SK-N-SH (cell line): ENCODE data around the gene NPEPL1. TPM values are rescaled to one million over a fixed set of nuclear protein-coding genes. Genes with fewer than 3 reads are reported as not detected.

Experiments used
- CTCF ChIA-PET: fragments of 300-600, 350-600 bp; formaldehyde crosslinking; extraction: SDS; loops from one replicate; lab custom pipeline; 2021; lab: Yijun Ruan, JAX
- POLR2A ChIA-PET: fragments of 350-600 bp; sonication (Branson Sonifier 250); formaldehyde crosslinking; extraction: SDS; loops from one replicate; lab custom pipeline; 2020; ENCODE audit warnings: antibody characterized with exemption, inconsistent platforms; lab: Yijun Ruan, JAX
- DNase-seq: peaks from one replicate; pipeline ENCODE4 v3.0.0; 2012
- H2AFZ ChIP-seq: fragments of 200-600 bp; sonication (generic); 2 replicates; pipeline ENCODE4 v1.8.1; 2016; ENCODE audit warnings: antibody characterized with exemption, mild to moderate bottlenecking, low read depth
- H3F3A ChIP-seq: fragments of 200-600 bp; sonication (generic); replicated peaks from 2 replicates; pipeline ENCODE3; 2016; ENCODE audit warnings: antibody characterized with exemption, mild to moderate bottlenecking; ENCODE audit not compliant: insufficient read depth
- H3K27ac ChIP-seq, 2 experiments: fragments of 200-500 bp in 1 of 2; fragments of 200-600 bp in 1 of 2; sonication (Bioruptor generic) in 1 of 2; sonication (generic), shearing (Covaris generic) in 1 of 2; 2 replicates each; pipeline versions ENCODE4 v1.5.1 to v1.6.1; 2014 to 2016; ENCODE audit warnings: low read depth in 2 of 2, inconsistent platforms in 1 of 2, low read length in 1 of 2, mild to moderate bottlenecking in 1 of 2, mixed read lengths in 1 of 2
- H3K27me3 ChIP-seq: fragments of 200-600 bp; sonication (generic), shearing (Covaris generic); 2 replicates; pipeline ENCODE4 v1.6.1; 2016; ENCODE audit warnings: mixed run types; ENCODE audit not compliant: insufficient read depth
- H3K36me3 ChIP-seq, 2 experiments: fragments of 200-500 bp in 1 of 2; fragments of 200-600 bp in 1 of 2; sonication (Bioruptor generic) in 1 of 2; sonication (generic) in 1 of 2; replicated peaks in 1 of 2; 2 replicates each; pipeline versions ENCODE3 to v1.5.1; 2014 to 2016; ENCODE audit warnings: low read length in 1 of 2, mild to moderate bottlenecking in 1 of 2; ENCODE audit not compliant: insufficient read depth in 2 of 2, control insufficient read depth in 1 of 2
- H3K4me1 ChIP-seq, 2 experiments: fragments of 200-500 bp in 1 of 2; fragments of 200-600 bp in 1 of 2; sonication (Bioruptor generic) in 1 of 2; sonication (generic), shearing (Covaris generic) in 1 of 2; 2 replicates each; pipeline versions ENCODE4 v1.5.1 to v1.6.1; 2014 to 2016; ENCODE audit warnings: low read depth in 1 of 2, low read length in 1 of 2, mixed run types in 1 of 2; ENCODE audit not compliant: insufficient read depth in 2 of 2, control insufficient read depth in 1 of 2
- H3K4me2 ChIP-seq: fragments of 200-600 bp; sonication (generic), shearing (Covaris generic); 2 replicates; pipeline ENCODE4 v1.6.1; 2017; ENCODE audit warnings: mixed run types
- H3K4me3 ChIP-seq, 2 experiments: fragments of 200-500 bp in 1 of 2; fragments of 200-600 bp in 1 of 2; sonication (Bioruptor generic) in 1 of 2; sonication (generic), shearing (Covaris generic) in 1 of 2; 2 replicates each; pipeline versions ENCODE4 v1.5.1 to v1.8.1; 2014 to 2016; ENCODE audit warnings: low read depth in 2 of 2, inconsistent platforms in 1 of 2, low read length in 1 of 2, mild to moderate bottlenecking in 1 of 2, mixed read lengths in 1 of 2, moderate library complexity in 1 of 2
- H3K79me2 ChIP-seq: fragments of 200-600 bp; sonication (generic); 2 replicates; pipeline ENCODE4 v1.8.1; 2017; ENCODE audit warnings: mild to moderate bottlenecking; ENCODE audit not compliant: insufficient read depth
- H3K9ac ChIP-seq: fragments of 200-600 bp; sonication (generic); 2 replicates; pipeline ENCODE4 v1.6.1; 2017; ENCODE audit warnings: mixed run types
- H3K9me2 ChIP-seq: fragments of 200-600 bp; sonication (generic); 2 replicates; pipeline ENCODE4 v1.6.1; 2017; ENCODE audit warnings: mixed run types
- H3K9me3 ChIP-seq: fragments of 200-600 bp; sonication (generic); 2 replicates; pipeline ENCODE4 v1.6.1; 2017; ENCODE audit warnings: mixed run types, mild to moderate bottlenecking, moderate library complexity
- H4K20me1 ChIP-seq: fragments of 200-600 bp; sonication (generic); 2 replicates; pipeline ENCODE4 v1.6.1; 2017; ENCODE audit warnings: mild to moderate bottlenecking, mixed run types; ENCODE audit not compliant: insufficient read depth
- EP300 ChIP-seq, 2 experiments: IDR thresholded peaks; 2 replicates each; pipeline versions ENCODE4 v1.4.0 to v1.6.1; 2012; ENCODE audit warnings: borderline replicate concordance in 1 of 2, low read depth in 1 of 2, low read length in 1 of 2
- EZH2phosphoT487 ChIP-seq: fragments of 200-600 bp; sonication (generic); IDR thresholded peaks from 2 replicates; pipeline ENCODE4 v1.6.1; 2017; ENCODE audit warnings: low read depth, mixed run types, mild to moderate bottlenecking, antibody characterized with exemption, moderate library complexity, borderline replicate concordance
- FOXJ3 ChIP-seq: sonication (generic); formaldehyde crosslinking; IDR thresholded peaks from 2 replicates; pipeline ENCODE4 v1.5.1; 2020; ENCODE audit warnings: mild to moderate bottlenecking, missing genetic modification reagents
- NRF1 ChIP-seq: IDR thresholded peaks from 2 replicates; pipeline ENCODE4 v1.6.1; 2012; ENCODE audit warnings: low read depth, mild to moderate bottlenecking, low read length
- POLR2AphosphoS5 ChIP-seq: IDR thresholded peaks from 2 replicates; pipeline ENCODE4 v1.6.1; 2012; ENCODE audit warnings: low read depth, low read length
- RAD21 ChIP-seq: IDR thresholded peaks from 2 replicates; pipeline ENCODE4 v1.6.1; 2012; ENCODE audit warnings: mild to moderate bottlenecking, low read length
- RCOR1 ChIP-seq: fragments of 150-350 bp; IDR thresholded peaks from 2 replicates; pipeline ENCODE4 v1.6.1; 2017; ENCODE audit warnings: antibody characterized with exemption, low read length
- RXRA ChIP-seq: IDR thresholded peaks from 2 replicates; pipeline ENCODE4 v1.4.0; 2012; ENCODE audit warnings: low read depth, mild to moderate bottlenecking, borderline replicate concordance
- TAF1 ChIP-seq: IDR thresholded peaks from 2 replicates; pipeline ENCODE4 v1.6.1; 2012; ENCODE audit warnings: low read depth, mild to moderate bottlenecking, low read length, moderate library complexity, borderline replicate concordance
- TEAD4 ChIP-seq: IDR thresholded peaks from 2 replicates; pipeline ENCODE4 v1.4.0; 2012; ENCODE audit warnings: mild to moderate bottlenecking, borderline replicate concordance; ENCODE audit not compliant: insufficient read depth
- YY1 ChIP-seq: IDR thresholded peaks from 2 replicates; pipeline ENCODE4 v1.4.0; 2012; ENCODE audit warnings: low read depth, mild to moderate bottlenecking
- WGBS: methylation state at CpG from one replicate; pipeline ENCODE4 v1.1.6; 2017; ENCODE audit warnings: low lambda C conversion rate; 5-methylcytosine and 5-hydroxymethylcytosine counted together
- polyA plus RNA-seq, 3 experiments: library from polyadenylated mRNA; depleted of rRNA; stranded (reverse); fragments of >200 nt; gene quantifications; 2 replicates each; pipeline ENCODE4 v1.2.3, GENCODE V29; 2012
- TF ChIP-seq, protein P1 (sequence below): IDR thresholded peaks from 2 replicates; pipeline ENCODE4 v1.4.0; 2012; ENCODE audit warnings: low read depth, borderline replicate concordance
- TF ChIP-seq, protein P2 (sequence below): IDR thresholded peaks from 2 replicates; pipeline ENCODE4 v1.4.0; 2012; ENCODE audit warnings: low read depth, borderline replicate concordance

NPEPL1 gene
- polyA plus RNA-seq, 1 of the 3 experiments (the other 2 are of a cell fraction), result 2.8 TPM

- no peak for TF ChIP-seq RCOR1
Observed at GRCh38 chr20:58703765-58704371, 11.3 kb downstream of the NPEPL1 start (continued).

GRCh38 chr20:58705208-58705926, 12.8 kb downstream of the NPEPL1 start:
- H3F3A ChIP-seq, result no peaks in the 10 kb centered on the region
- H3K27me3 ChIP-seq, result no peaks in the 10 kb centered on the region
- H3K4me1 ChIP-seq, result peaks cover 0 to 3% of the 10 kb centered on the region in 2 experiments; a peak in 1 of 4 replicates
- CTCF ChIA-PET, result no interaction called here
- no peak overlapping the region for H3K9ac ChIP-seq
- no peaks in the 10 kb centered on the region for H4K20me1 ChIP-seq
- peak; percentile 27 for DNase-seq
- POLR2A ChIA-PET, result no interaction called here
- peaks cover 5 to 6% of the 10 kb centered on the region in 2 experiments for H3K36me3 ChIP-seq
- H3K9me2 ChIP-seq, result no peaks in the 10 kb centered on the region
- no peaks in the 10 kb centered on the region; the same call in 1 of the 2 replicates for H3K79me2 ChIP-seq
- 82% methylated on average over 14 of the region's 14 CpGs for WGBS
- TF ChIP-seq TEAD4 (no peak), TAF1 (no peak), EP300 (IDR thresholded peaks at IDR 0.05; ENCODE audit: borderline replicate concordance in 1 of 2, low read depth in 1 of 2, low read length in 1 of 2) (no peak), RXRA (no peak), YY1 (no peak), EZH2phosphoT487 (no peak), RAD21 (no peak), NRF1 (no peak), POLR2AphosphoS5 (no peak), FOXJ3 (CRISPR knock-in tag) (no peak)
- TF ChIP-seq, protein P1, sequence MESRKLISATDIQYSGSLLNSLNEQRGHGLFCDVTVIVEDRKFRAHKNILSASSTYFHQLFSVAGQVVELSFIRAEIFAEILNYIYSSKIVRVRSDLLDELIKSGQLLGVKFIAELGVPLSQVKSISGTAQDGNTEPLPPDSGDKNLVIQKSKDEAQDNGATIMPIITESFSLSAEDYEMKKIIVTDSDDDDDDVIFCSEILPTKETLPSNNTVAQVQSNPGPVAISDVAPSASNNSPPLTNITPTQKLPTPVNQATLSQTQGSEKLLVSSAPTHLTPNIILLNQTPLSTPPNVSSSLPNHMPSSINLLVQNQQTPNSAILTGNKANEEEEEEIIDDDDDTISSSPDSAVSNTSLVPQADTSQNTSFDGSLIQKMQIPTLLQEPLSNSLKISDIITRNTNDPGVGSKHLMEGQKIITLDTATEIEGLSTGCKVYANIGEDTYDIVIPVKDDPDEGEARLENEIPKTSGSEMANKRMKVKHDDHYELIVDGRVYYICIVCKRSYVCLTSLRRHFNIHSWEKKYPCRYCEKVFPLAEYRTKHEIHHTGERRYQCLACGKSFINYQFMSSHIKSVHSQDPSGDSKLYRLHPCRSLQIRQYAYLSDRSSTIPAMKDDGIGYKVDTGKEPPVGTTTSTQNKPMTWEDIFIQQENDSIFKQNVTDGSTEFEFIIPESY, result no peak
- TF ChIP-seq, protein P2, sequence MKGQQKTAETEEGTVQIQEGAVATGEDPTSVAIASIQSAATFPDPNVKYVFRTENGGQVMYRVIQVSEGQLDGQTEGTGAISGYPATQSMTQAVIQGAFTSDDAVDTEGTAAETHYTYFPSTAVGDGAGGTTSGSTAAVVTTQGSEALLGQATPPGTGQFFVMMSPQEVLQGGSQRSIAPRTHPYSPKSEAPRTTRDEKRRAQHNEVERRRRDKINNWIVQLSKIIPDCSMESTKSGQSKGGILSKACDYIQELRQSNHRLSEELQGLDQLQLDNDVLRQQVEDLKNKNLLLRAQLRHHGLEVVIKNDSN, result no peak
- TF ChIP-seq, all 33 proteins: peak for 0
- Histone ChIP-seq H3K9me3 (no peaks in the 10 kb centered on the region), H2AFZ (no peak overlapping the region), H3K4me2 (no peak overlapping the region), H3K4me3 (no peak overlapping the region), H3K27ac (no peak overlapping the region)
